Body of pancreas (tissue), 4 donors: ENCODE results near the gene EPB41L3. TPM values are rescaled to one million over a fixed set of nuclear protein-coding genes. Genes with fewer than 3 reads are reported as not detected.

Experiments used
- ATAC-seq: fragments of 150-250 bp; one replicate; pipeline ENCODE4 v1.9.1; 2016
- DNase-seq, 4 donors: peaks; one replicate each; pipeline ENCODE4 v3.0.0-alpha.2; 2019
- H3K27ac ChIP-seq, 4 donors: fragments of 200-600 bp; sonication (generic); 1 replicate in 3 of 4; 2 replicates in 1 of 4; pipeline versions ENCODE4 v1.5.1 to v1.6.1; 2016 to 2019; ENCODE audit warnings: mild to moderate bottlenecking in 1 of 4, mixed read lengths in 1 of 4, moderate library complexity in 1 of 4
- H3K27me3 ChIP-seq, 2 donors: fragments of 200-600 bp; sonication (generic); one replicate each; pipeline ENCODE4 v1.6.0; 2016; ENCODE audit warnings: mild to moderate bottlenecking in 1 of 2
- H3K36me3 ChIP-seq, 2 donors: fragments of 200-600 bp; sonication (generic); replicated peaks in 1 of 2; 2 replicates each; pipeline ENCODE4 v1.5.1; 2016; ENCODE audit warnings: low read depth in 2 of 2; ENCODE audit not compliant: insufficient read depth in 1 of 2
- H3K4me1 ChIP-seq: fragments of 200-600 bp; sonication (generic); one replicate; pipeline ENCODE4 v1.6.0; 2016
- H3K4me3 ChIP-seq, 2 donors: fragments of 200-600 bp; sonication (generic); 1 replicate in 1 of 2; 2 replicates in 1 of 2; pipeline ENCODE4 v1.5.1; 2016 to 2019
- H3K9me3 ChIP-seq, 3 donors: fragments of 200-600 bp; sonication (generic); 1 replicate in 2 of 3; 2 replicates in 1 of 3; pipeline ENCODE4 v1.5.1; 2016
- CTCF ChIP-seq, 7 experiments: fragments of 450-650 bp in 4 of 7; fragments of 200-600 bp in 3 of 7; sonication (generic) in 3 of 7; IDR thresholded peaks; one replicate each; pipeline ENCODE4 v1.5.1; 2016 to 2019; ENCODE audit warnings: antibody characterized with exemption in 7 of 7
- POLR2A ChIP-seq, 3 donors: fragments of 450-650 bp; IDR thresholded peaks; one replicate each; pipeline ENCODE4 v1.6.1; 2016; ENCODE audit warnings: antibody characterized with exemption in 3 of 3, mild to moderate bottlenecking in 2 of 3
- WGBS, 2 donors: methylation state at CpG; one replicate each; pipeline ENCODE4 v1.1.5; 2017; 5-methylcytosine and 5-hydroxymethylcytosine counted together
- intact Hi-C: fragments of 100-400 bp; cut with DNase I; formaldehyde crosslinking; loops from one replicate; pipeline ENCODE4 v1.15.1; 2023
- total RNA-seq, 2 donors: library from RNA; depleted of rRNA; stranded (reverse); fragments of >200 nt; gene quantifications; one replicate each; pipeline ENCODE4 v1.1.0, GENCODE V29; 2016

Gene EPB41L3
- total RNA-seq, 2 donors from 2014 or later: 22.1 to 25.1 TPM

GRCh38 chr18:5395860-5396448 lies 147.8 kb downstream of the EPB41L3 start:
- ATAC-seq (no peak), DNase-seq (no peak)
- H3K27ac ChIP-seq: no peak overlapping the region
- WGBS, 2 donors: 88 to 89% methylated on average over 6 of the region's 6 CpGs
- H3K36me3 ChIP-seq: no peaks in the 10 kb centered on the region
- H3K4me3 ChIP-seq: no peak overlapping the region
- no peaks in the 10 kb centered on the region for H3K4me1 ChIP-seq
- intact Hi-C loops: no loop called here
- no peaks in the 10 kb centered on the region for H3K27me3 ChIP-seq
- TF ChIP-seq POLR2A (IDR thresholded peaks at IDR 0.05) (no peak), CTCF (IDR thresholded peaks at IDR 0.05) (no peak)
- no peaks in the 10 kb centered on the region for H3K9me3 ChIP-seq

- no peak overlapping the region for H3K4me3 ChIP-seq
- no peak for ATAC-seq
- WGBS, 2 donors: 93% methylated on average over 5 of the region's 5 CpGs
- H3K27me3 ChIP-seq: no peaks in the 10 kb centered on the region
- no peak for DNase-seq
- H3K4me1 ChIP-seq: no peaks in the 10 kb centered on the region
- H3K27ac ChIP-seq: no peak overlapping the region
- no peaks in the 10 kb centered on the region for H3K9me3 ChIP-seq
- TF ChIP-seq POLR2A (IDR thresholded peaks at IDR 0.05) (no peak), CTCF (IDR thresholded peaks at IDR 0.05) (no peak)
- no peaks in the 10 kb centered on the region for H3K36me3 ChIP-seq
- intact Hi-C loops: no loop called here
Measured at GRCh38 chr18:5393779-5394178, 150.0 kb downstream of the EPB41L3 start.

- intact Hi-C loops: no loop called here
- DNase-seq: no peak
- no peak overlapping the region for H3K4me3 ChIP-seq
- no peaks in the 10 kb centered on the region for H3K4me1 ChIP-seq
- TF ChIP-seq POLR2A (IDR thresholded peaks at IDR 0.05) (no peak), CTCF (IDR thresholded peaks at IDR 0.05) (no peak)
- no peaks in the 10 kb centered on the region for H3K27me3 ChIP-seq
- ATAC-seq: no peak
- H3K36me3 ChIP-seq: no peaks in the 10 kb centered on the region
- H3K9me3 ChIP-seq: no peaks in the 10 kb centered on the region
- WGBS, 2 donors: 81 to 84% methylated on average over 8 of the region's 8 CpGs
- no peak overlapping the region for H3K27ac ChIP-seq
Measured at GRCh38 chr18:5391409-5391808, 152.4 kb downstream of the EPB41L3 start.

GRCh38 chr18:5389356-5389755 lies 154.4 kb downstream of the EPB41L3 start:
- H3K4me3 ChIP-seq: no peak overlapping the region
- WGBS, 2 donors: 72 to 90% methylated on average over 2 of the region's 2 CpGs
- DNase-seq: no peak
- no peaks in the 10 kb centered on the region for H3K9me3 ChIP-seq
- ATAC-seq: no peak
- H3K27me3 ChIP-seq: no peaks in the 10 kb centered on the region
- no peaks in the 10 kb centered on the region for H3K36me3 ChIP-seq
- TF ChIP-seq CTCF (IDR thresholded peaks at IDR 0.05): no peak
- no peaks in the 10 kb centered on the region for H3K4me1 ChIP-seq
- intact Hi-C loops: no loop called here
- H3K27ac ChIP-seq: no peak overlapping the region

- H3K4me1 ChIP-seq: no peaks in the 10 kb centered on the region
- WGBS, 2 donors: 78 to 81% methylated on average over 3 of the region's 3 CpGs
Measured at GRCh38 chr18:5388896-5389295, 154.9 kb downstream of the EPB41L3 start.

More at GRCh38 chr18:5388896-5389295, 154.9 kb downstream of the EPB41L3 start:
- Histone ChIP-seq H3K27ac (no peak overlapping the region), H3K27me3 (no peaks in the 10 kb centered on the region), H3K4me3 (no peak overlapping the region), H3K9me3 (no peaks in the 10 kb centered on the region), H3K36me3 (no peaks in the 10 kb centered on the region)
- TF ChIP-seq POLR2A (IDR thresholded peaks at IDR 0.05) (no peak), CTCF (IDR thresholded peaks at IDR 0.05) (no peak)
- ATAC-seq (no peak), DNase-seq (no peak)
- intact Hi-C loops: no loop called here
